MCF 10A (cell line): Measurements from ENCODE around the gene SETD5. TPM values are rescaled to one million over a fixed set of nuclear protein-coding genes. Genes with fewer than 3 reads are reported as not detected.
A peak's percentile ranks its signal among the peaks of the same experiment; 100 is the strongest.

Experiments used
- BruUV-seq: library from RNA; stranded (reverse); fragments of 400-500 nt; replicated peaks from 2 replicates; lab custom pipeline; 2021; lab: Mats Ljungman, UMichigan
- CTCF ChIA-PET: fragments of 300-600 bp; sonication (Branson Sonifier 250); formaldehyde crosslinking; extraction: SDS; loops from one replicate; lab custom pipeline; 2021; ENCODE audit warnings: antibody characterized with exemption, inconsistent platforms; lab: Yijun Ruan, JAX
- POLR2A ChIA-PET: fragments of 300-600, 350-650 bp; sonication (Branson Sonifier 250); formaldehyde crosslinking; extraction: SDS; loops from one replicate; lab custom pipeline; 2020; ENCODE audit warnings: antibody characterized with exemption, inconsistent platforms; lab: Yijun Ruan, JAX
- DNase-seq: peaks from one replicate; pipeline ENCODE4 v3.0.0-alpha.2; 2018; ENCODE audit not compliant: unreplicated experiment
- H3K27ac Mint-ChIP-seq: one replicate; pipeline ENCODE4 v1.8.0; 2022; ENCODE audit warnings: mild to moderate bottlenecking, low read depth, mixed read lengths; ENCODE audit not compliant: unreplicated experiment
- H3K27me3 Mint-ChIP-seq: one replicate; pipeline ENCODE4 v1.8.0; 2022; ENCODE audit warnings: mixed read lengths; ENCODE audit not compliant: insufficient read depth, unreplicated experiment
- H3K36me3 Mint-ChIP-seq: one replicate; pipeline ENCODE4 v1.8.0; 2022; ENCODE audit warnings: mild to moderate bottlenecking, moderate library complexity, mixed read lengths; ENCODE audit not compliant: insufficient read depth, unreplicated experiment
- H3K4me1 Mint-ChIP-seq: one replicate; pipeline ENCODE4 v1.8.0; 2022; ENCODE audit warnings: mixed read lengths; ENCODE audit not compliant: insufficient read depth, unreplicated experiment
- H3K4me3 Mint-ChIP-seq: one replicate; pipeline ENCODE4 v1.8.0; 2022; ENCODE audit warnings: mild to moderate bottlenecking, moderate library complexity, mixed read lengths; ENCODE audit not compliant: unreplicated experiment
- H3K9me3 Mint-ChIP-seq: one replicate; pipeline ENCODE4 v1.8.0; 2022; ENCODE audit warnings: mixed read lengths; ENCODE audit not compliant: unreplicated experiment
- CTCF ChIP-seq: fragments of 200-600 bp; IDR thresholded peaks from one replicate; pipeline ENCODE4 v1.8.0; 2022; ENCODE audit warnings: antibody characterized with exemption, mild to moderate bottlenecking; ENCODE audit not compliant: unreplicated experiment
- intact Hi-C: fragments of 100-400 bp; cut with micrococcal nuclease; formaldehyde crosslinking; loops from 2 replicates; pipeline ENCODE4 v1.14.1; 2022
- total RNA-seq: library from RNA; stranded (reverse); gene quantifications from 2 replicates; pipeline ENCODE4 v1.2.3, GENCODE V29; 2022

SETD5 gene
- total RNA-seq, 1 experiment from 2014 or later = 149 TPM

DNA sequence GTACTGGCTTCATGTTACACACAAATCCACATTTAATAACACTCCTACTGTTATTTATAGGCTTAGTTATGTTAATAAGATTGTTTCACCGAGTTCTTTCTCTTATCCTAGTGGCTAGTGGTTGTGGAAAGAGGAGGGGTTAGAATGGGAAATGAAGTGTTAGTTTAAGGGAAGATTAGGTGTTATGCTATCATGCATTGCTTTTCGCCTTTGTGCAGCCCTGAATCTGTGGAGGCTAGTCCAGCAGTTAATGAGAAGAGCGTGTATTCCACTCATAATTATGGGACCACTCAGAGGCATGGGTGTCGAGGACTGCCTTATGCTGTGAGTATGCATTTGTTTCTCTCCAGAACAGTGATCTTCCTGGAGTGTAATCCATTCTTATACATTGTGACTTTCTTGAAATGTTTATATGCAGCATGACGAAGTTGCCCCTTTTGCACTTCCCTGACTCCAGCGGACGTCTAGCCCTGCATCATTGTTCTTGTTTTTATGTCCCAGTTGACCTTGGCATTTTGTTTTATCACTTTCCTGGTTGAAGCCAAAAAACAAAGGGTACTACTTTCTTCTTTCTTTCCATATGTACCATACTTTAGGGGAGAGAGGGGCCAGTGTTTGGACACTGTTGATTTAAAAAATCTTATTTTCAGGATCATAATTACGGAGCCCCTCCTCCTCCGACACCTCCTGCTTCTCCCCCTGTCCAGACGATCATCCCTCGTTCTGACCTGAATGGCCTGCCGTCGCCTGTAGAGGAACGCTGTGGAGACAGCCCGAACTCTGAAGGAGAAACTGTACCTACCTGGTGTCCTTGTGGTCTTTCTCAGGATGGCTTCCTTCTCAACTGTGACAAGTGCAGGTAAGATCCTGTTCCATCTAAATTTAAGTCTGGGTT, 36.5 kb downstream of the SETD5 start:
- no TSS peak for BruUV-seq
- no peak for DNase-seq
- ChIA-PET POLR2A (no interaction called here), CTCF (interaction anchor here (0.7 kb wide), 1 partner anchor 19 kb away, joined by 3 read pairs; no protein-coding TSS in a partner anchor)
- Mint-ChIP-seq H3K36me3 (peaks cover 98% of the 10 kb centered on the region), H3K4me1 (no peaks in the 10 kb centered on the region), H3K9me3 (no peaks in the 10 kb centered on the region), H3K27ac (no peak overlapping the region), H3K27me3 (no peaks in the 10 kb centered on the region), H3K4me3 (no peak overlapping the region)
- intact Hi-C loops = no loop called here
- no peak for TF ChIP-seq CTCF

- ChIA-PET CTCF (interaction anchor here (0.6 to 1.4 kb wide), 5 partner anchors 10 to 1064 kb away, joined by 3 to 6 read pairs (median 5); no protein-coding TSS in a partner anchor), POLR2A (interaction anchor here (2.0 kb wide), 1 partner anchor 17 kb away, joined by 7 read pairs; no protein-coding TSS in a partner anchor)
- peak overlapping the region; percentile 2 for H3K27ac Mint-ChIP-seq
- H3K4me1 Mint-ChIP-seq = no peaks in the 10 kb centered on the region
- no peak for DNase-seq
- no peaks in the 10 kb centered on the region for H3K9me3 Mint-ChIP-seq
- no TSS peak for BruUV-seq
- H3K4me3 Mint-ChIP-seq = no peak overlapping the region
- no peak for TF ChIP-seq CTCF
- H3K27me3 Mint-ChIP-seq = no peaks in the 10 kb centered on the region
- peaks cover 96% of the 10 kb centered on the region for H3K36me3 Mint-ChIP-seq
- intact Hi-C loops = no loop called here
These were observed 37.9 kb downstream of the SETD5 start for GRCh38 chr3:9435316-9435715.

- POLR2A ChIA-PET = interaction anchor here (0.7 to 1.5 kb wide), 3 partner anchors 14 to 76 kb away, joined by 3 to 5 read pairs (median 3); partner anchors contain the start of genes SETD5 and THUMPD3
- TF ChIP-seq CTCF = no peak
- no peak overlapping the region for H3K27ac Mint-ChIP-seq
- no peaks in the 10 kb centered on the region for H3K4me1 Mint-ChIP-seq
- peaks cover 98% of the 10 kb centered on the region for H3K36me3 Mint-ChIP-seq
- BruUV-seq = no TSS peak
- no peaks in the 10 kb centered on the region for H3K27me3 Mint-ChIP-seq
- intact Hi-C loops = no loop called here
- no peak for DNase-seq
- CTCF ChIA-PET = interaction anchor here (0.8 kb wide), 1 partner anchor 11 kb away, joined by 3 read pairs; no protein-coding TSS in a partner anchor
- no peaks in the 10 kb centered on the region for H3K9me3 Mint-ChIP-seq
- no peak overlapping the region for H3K4me3 Mint-ChIP-seq
These were observed 41.9 kb downstream of the SETD5 start for GRCh38 chr3:9439331-9439730.
